ENCODE data around the gene GTF3C5. TPM values are rescaled to one million over a fixed set of nuclear protein-coding genes. Genes with fewer than 3 reads are reported as not detected.

The GTF3C5 gene
- total RNA-seq, 1 donor from 2014 or later = 71.7 TPM

DNA sequence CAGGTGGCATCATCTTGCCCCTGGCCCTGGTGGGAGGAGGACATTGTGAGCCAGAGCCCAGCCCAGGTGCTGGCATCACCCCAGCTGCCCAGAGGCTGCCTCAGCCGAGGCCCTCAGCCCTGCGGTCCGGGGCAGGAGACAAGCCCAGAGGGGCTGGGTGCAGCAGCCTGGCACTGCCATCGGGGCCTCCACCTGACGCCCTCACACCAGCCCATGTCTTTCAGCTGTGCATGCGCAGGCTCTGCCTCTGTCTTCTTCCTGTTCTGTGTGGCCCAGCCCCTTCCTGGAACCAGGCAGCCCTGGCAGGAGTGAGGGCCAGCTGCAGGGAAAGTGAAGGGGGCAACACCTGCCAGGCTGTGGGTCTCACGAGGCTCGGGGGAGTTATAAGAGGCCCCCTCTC, 26.2 kb downstream of the GTF3C5 start:
- DNase-seq (ENCODE audit: low spot score) = no peak
- Mint-ChIP-seq H3K9me3 (ENCODE audit: unreplicated experiment) (no peaks in the 10 kb centered on the region), H3K36me3 (ENCODE audit: low read depth, unreplicated experiment) (peaks cover 31% of the 10 kb centered on the region), H3K4me1 (ENCODE audit: unreplicated experiment) (peaks cover 16% of the 10 kb centered on the region), H3K27ac (ENCODE audit: unreplicated experiment) (no peak overlapping the region), H3K4me3 (ENCODE audit: unreplicated experiment) (no peak overlapping the region), H3K27me3 (ENCODE audit: unreplicated experiment) (peaks cover 5% of the 10 kb centered on the region)
- TF ChIP-seq, protein P1, sequence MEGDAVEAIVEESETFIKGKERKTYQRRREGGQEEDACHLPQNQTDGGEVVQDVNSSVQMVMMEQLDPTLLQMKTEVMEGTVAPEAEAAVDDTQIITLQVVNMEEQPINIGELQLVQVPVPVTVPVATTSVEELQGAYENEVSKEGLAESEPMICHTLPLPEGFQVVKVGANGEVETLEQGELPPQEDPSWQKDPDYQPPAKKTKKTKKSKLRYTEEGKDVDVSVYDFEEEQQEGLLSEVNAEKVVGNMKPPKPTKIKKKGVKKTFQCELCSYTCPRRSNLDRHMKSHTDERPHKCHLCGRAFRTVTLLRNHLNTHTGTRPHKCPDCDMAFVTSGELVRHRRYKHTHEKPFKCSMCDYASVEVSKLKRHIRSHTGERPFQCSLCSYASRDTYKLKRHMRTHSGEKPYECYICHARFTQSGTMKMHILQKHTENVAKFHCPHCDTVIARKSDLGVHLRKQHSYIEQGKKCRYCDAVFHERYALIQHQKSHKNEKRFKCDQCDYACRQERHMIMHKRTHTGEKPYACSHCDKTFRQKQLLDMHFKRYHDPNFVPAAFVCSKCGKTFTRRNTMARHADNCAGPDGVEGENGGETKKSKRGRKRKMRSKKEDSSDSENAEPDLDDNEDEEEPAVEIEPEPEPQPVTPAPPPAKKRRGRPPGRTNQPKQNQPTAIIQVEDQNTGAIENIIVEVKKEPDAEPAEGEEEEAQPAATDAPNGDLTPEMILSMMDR (IDR thresholded peaks at IDR 0.05; ENCODE audit: unreplicated experiment) = no peak

DNA sequence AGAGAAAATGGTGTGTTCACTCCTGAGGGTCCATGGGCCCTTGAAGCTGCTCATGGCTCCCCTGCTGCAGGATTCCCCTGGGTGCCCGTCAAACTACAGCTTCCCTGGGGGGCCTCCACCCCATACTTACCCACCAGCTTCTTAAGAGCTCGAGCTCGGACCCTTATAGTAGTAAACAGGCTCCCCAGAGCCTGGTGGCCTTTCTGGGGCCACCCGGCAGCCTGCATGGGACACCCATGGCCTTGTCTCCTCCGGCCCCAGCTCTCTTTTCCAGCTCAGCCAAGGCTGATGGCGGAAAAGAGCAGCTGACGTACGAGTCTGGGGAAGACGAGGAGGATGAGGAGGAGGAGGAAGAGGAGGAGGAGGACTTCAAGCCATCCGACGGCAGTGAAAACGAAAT, 26.8 kb downstream of the GTF3C5 start:
- TF ChIP-seq, protein P1 (IDR thresholded peaks at IDR 0.05; ENCODE audit: unreplicated experiment) = no peak
- Mint-ChIP-seq H3K36me3 (ENCODE audit: low read depth, unreplicated experiment) (peaks cover 31% of the 10 kb centered on the region), H3K4me3 (ENCODE audit: unreplicated experiment) (no peak overlapping the region), H3K27ac (ENCODE audit: unreplicated experiment) (peak overlapping the region; percentile 30), H3K9me3 (ENCODE audit: unreplicated experiment) (no peaks in the 10 kb centered on the region), H3K27me3 (ENCODE audit: unreplicated experiment) (peaks cover 5% of the 10 kb centered on the region), H3K4me1 (ENCODE audit: unreplicated experiment) (peaks cover 16% of the 10 kb centered on the region)
- no peak for DNase-seq (ENCODE audit: low spot score)

DNA sequence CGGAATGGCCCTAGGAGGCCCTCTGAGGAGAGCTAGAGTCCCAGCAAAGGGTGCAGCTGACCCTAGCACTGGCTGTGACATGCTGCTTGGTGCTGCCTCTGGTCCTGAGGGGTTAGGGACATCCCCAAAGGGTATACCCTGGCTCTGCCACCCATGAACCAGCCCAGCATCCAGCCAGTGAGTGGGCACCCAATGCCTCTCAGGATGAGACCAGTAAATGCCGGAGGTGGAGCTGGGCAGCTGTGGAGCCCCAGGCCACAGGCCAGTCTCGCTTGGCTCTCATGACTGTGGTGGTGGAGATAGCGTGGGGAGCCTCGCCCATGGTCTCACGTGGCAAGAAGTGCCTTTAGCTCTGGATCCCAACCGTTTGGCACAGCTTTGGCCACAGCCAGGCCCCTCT, 27.3 kb downstream of the GTF3C5 start:
- no peak for DNase-seq (ENCODE audit: low spot score)
- Mint-ChIP-seq H3K4me1 (ENCODE audit: unreplicated experiment) (peaks cover 16% of the 10 kb centered on the region), H3K36me3 (ENCODE audit: low read depth, unreplicated experiment) (peaks cover 31% of the 10 kb centered on the region), H3K4me3 (ENCODE audit: unreplicated experiment) (no peak overlapping the region), H3K9me3 (ENCODE audit: unreplicated experiment) (no peaks in the 10 kb centered on the region), H3K27ac (ENCODE audit: unreplicated experiment) (no peak overlapping the region), H3K27me3 (ENCODE audit: unreplicated experiment) (peaks cover 5% of the 10 kb centered on the region)
- TF ChIP-seq, protein P1 (IDR thresholded peaks at IDR 0.05; ENCODE audit: unreplicated experiment) = no peak

DNA sequence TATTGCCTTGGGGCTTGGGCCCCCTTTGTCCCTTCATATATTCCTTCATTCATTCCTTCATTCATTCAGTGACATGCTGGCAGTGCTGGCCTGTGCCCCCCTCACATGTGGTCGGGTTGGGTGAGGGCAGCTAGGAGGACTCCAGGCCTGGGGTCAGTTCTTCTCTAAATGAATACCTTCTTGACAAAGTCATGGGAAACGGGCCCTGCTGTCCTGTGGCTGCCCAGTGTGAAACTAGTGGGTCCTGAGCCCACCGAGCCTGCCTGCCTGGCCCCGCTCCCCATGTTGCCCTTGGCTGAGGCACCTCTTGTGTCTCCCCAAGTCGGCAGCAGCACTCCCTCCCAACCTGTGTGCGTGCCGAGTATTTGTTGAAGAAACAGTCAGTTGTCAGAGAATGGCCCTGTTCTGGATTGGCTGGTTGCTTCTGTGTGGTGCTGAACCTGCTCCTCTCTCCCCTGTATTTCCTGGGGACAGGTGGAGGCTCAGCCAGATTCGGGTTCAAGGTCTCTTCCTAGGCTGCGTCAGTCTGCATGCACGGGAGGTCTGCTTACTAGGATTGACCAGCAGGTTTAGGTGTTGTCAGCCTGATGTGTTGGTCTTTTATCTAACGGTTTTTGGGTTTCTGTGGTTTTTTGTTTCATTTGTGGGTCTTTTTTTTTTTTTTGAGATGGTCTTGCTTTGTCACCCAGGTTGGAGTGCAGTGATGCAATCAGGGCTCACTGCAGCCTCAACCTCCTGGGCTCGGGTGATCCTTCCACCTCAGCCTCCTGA, 27.9 kb downstream of the GTF3C5 start:
- no peaks in the 10 kb centered on the region for H3K9me3 Mint-ChIP-seq (ENCODE audit: unreplicated experiment)
- TF ChIP-seq, protein P1 (IDR thresholded peaks at IDR 0.05; ENCODE audit: unreplicated experiment) = no peak
- peaks cover 16% of the 10 kb centered on the region for H3K4me1 Mint-ChIP-seq (ENCODE audit: unreplicated experiment)
- H3K27ac Mint-ChIP-seq (ENCODE audit: unreplicated experiment) = no peak overlapping the region
- peaks cover 27% of the 10 kb centered on the region for H3K36me3 Mint-ChIP-seq (ENCODE audit: low read depth, unreplicated experiment)
- DNase-seq (ENCODE audit: low spot score) = no peak
- no peak overlapping the region for H3K4me3 Mint-ChIP-seq (ENCODE audit: unreplicated experiment)
- peaks cover 3% of the 10 kb centered on the region for H3K27me3 Mint-ChIP-seq (ENCODE audit: unreplicated experiment)

DNA sequence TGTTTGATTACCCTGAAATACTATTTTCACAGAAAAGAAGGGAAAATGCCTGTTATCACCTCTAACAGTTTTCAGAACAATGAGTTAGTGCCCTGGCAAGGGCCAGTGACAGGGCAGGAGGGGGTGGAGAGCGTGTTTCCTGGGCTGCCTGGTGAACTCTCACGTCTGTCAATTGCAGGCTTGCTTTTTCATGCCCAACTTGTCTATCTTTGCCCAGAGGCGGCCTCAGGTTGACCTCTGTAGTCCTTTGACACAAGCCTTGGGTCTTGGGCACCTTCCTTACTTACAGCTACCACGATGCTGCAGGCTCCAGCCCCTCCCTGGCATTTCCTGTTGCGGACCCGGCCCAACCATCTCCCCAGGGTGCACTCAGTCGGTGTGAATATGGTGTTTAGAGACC, 28.8 kb downstream of the GTF3C5 start:
- TF ChIP-seq, protein P1 (IDR thresholded peaks at IDR 0.05; ENCODE audit: unreplicated experiment) = no peak
- H3K36me3 Mint-ChIP-seq (ENCODE audit: low read depth, unreplicated experiment) = peaks cover 21% of the 10 kb centered on the region
- peak overlapping the region; percentile 37 for H3K4me3 Mint-ChIP-seq (ENCODE audit: unreplicated experiment)
- DNase-seq (ENCODE audit: low spot score) = no peak
- H3K4me1 Mint-ChIP-seq (ENCODE audit: unreplicated experiment) = peaks cover 16% of the 10 kb centered on the region
- peak overlapping the region; percentile 30 for H3K27ac Mint-ChIP-seq (ENCODE audit: unreplicated experiment)
- H3K9me3 Mint-ChIP-seq (ENCODE audit: unreplicated experiment) = no peaks in the 10 kb centered on the region
- H3K27me3 Mint-ChIP-seq (ENCODE audit: unreplicated experiment) = peaks cover 1% of the 10 kb centered on the region

All from endothelial cell (in vitro differentiated cells).